H1 (cell line): ENCODE results near the gene TROAP. TPM values are rescaled to one million over a fixed set of nuclear protein-coding genes. Genes with fewer than 3 reads are reported as not detected.

Source experiments
- CTCF ChIA-PET: fragments of 300-600 bp; sonication (Branson Sonifier 250); formaldehyde crosslinking; loops from one replicate; lab custom pipeline; 2021; ENCODE audit not compliant: partially characterized antibody; lab: Charles Lee
- POLR2A ChIA-PET: fragments of 300-600 bp; sonication (Branson Sonifier 250); formaldehyde crosslinking; loops from one replicate; lab custom pipeline; 2021; ENCODE audit warnings: inconsistent platforms; ENCODE audit not compliant: partially characterized antibody; lab: Charles Lee
- DNase-seq, 2 experiments: peaks; one replicate each; pipeline versions ENCODE4 v3.0.0 to v3.0.0-alpha.2; 2010 to 2022; ENCODE audit warnings: low spot score in 2 of 2, low read depth in 1 of 2, mixed read lengths in 1 of 2
- FAIRE-seq: peaks from 2 replicates; lab custom pipeline; 2011; peaks lifted over from hg19 to GRCh38; lab: Jason Lieb, UNC
- H2AFZ ChIP-seq: 2 replicates; pipeline ENCODE4 v1.8.1; 2012; ENCODE audit warnings: low read length, inconsistent platforms
- H2AK5ac ChIP-seq: 2 replicates; pipeline ENCODE4 v1.6.1; 2013; ENCODE audit warnings: low read depth, low read length
- H2BK120ac ChIP-seq: replicated peaks from 2 replicates; pipeline ENCODE3; 2013; ENCODE audit warnings: low read depth, low read length, inconsistent platforms
- H2BK12ac ChIP-seq: 2 replicates; pipeline ENCODE4 v1.6.1; 2013; ENCODE audit warnings: low read depth, low read length
- H2BK15ac ChIP-seq: 2 replicates; pipeline ENCODE4 v1.6.1; 2013; ENCODE audit warnings: low read length
- H2BK20ac ChIP-seq: 2 replicates; pipeline ENCODE4 v1.6.1; 2013; ENCODE audit warnings: low read length
- H2BK5ac ChIP-seq: 2 replicates; pipeline ENCODE4 v1.6.1; 2013; ENCODE audit warnings: low read depth, low read length
- H3K14ac ChIP-seq: 2 replicates; pipeline ENCODE4 v1.6.1; 2013; ENCODE audit warnings: inconsistent platforms; ENCODE audit not compliant: insufficient read length
- H3K18ac ChIP-seq: 2 replicates; pipeline ENCODE4 v1.6.1; 2013; ENCODE audit warnings: low read length; ENCODE audit errors: extremely low read depth
- H3K23ac ChIP-seq: 2 replicates; pipeline ENCODE4 v1.6.1; 2013; ENCODE audit warnings: inconsistent platforms; ENCODE audit not compliant: insufficient read length
- H3K23me2 ChIP-seq: 2 replicates; pipeline ENCODE4 v1.6.1; 2013; ENCODE audit warnings: low read depth, low read length
- H3K27ac ChIP-seq: 2 replicates; pipeline ENCODE4 v1.6.1; 2011; ENCODE audit warnings: low read depth, low read length, inconsistent platforms
- H3K27me3 ChIP-seq, 4 experiments: replicated peaks in 1 of 4; 1 replicate in 1 of 4; 2 replicates in 3 of 4; pipeline versions ENCODE4 v1.6.1 to v1.8.1; 2011 to 2013; ENCODE audit warnings: low read length in 3 of 4, mild to moderate bottlenecking in 3 of 4, inconsistent platforms in 2 of 4, mixed read lengths in 2 of 4, moderate library complexity in 1 of 4; ENCODE audit not compliant: control insufficient read depth in 3 of 4, insufficient read depth in 3 of 4; ENCODE audit errors: extremely low read depth in 1 of 4
- H3K36me3 ChIP-seq, 4 experiments: 2 replicates each; pipeline versions ENCODE4 v1.6.1 to v1.8.1; 2011 to 2013; ENCODE audit warnings: mild to moderate bottlenecking in 4 of 4, low read length in 3 of 4, moderate library complexity in 2 of 4, control low read depth in 1 of 4, inconsistent platforms in 1 of 4; ENCODE audit not compliant: insufficient read depth in 4 of 4, control insufficient read depth in 2 of 4
- H3K4ac ChIP-seq: replicated peaks from 2 replicates; pipeline ENCODE3; 2013; ENCODE audit warnings: low read length, low read depth, mixed read lengths, inconsistent platforms; ENCODE audit not compliant: insufficient read length
- H3K4me1 ChIP-seq, 4 experiments: replicated peaks in 1 of 4; 1 replicate in 1 of 4; 2 replicates in 3 of 4; pipeline versions ENCODE4 v1.6.1 to v1.8.1; 2011 to 2013; ENCODE audit warnings: low read length in 3 of 4, inconsistent platforms in 2 of 4, mixed read lengths in 1 of 4; ENCODE audit not compliant: insufficient read depth in 4 of 4, control insufficient read depth in 3 of 4
- H3K4me2 ChIP-seq, 2 experiments: 2 replicates each; pipeline versions ENCODE4 v1.6.1 to v1.8.1; 2011 to 2013; ENCODE audit warnings: low read depth in 2 of 2, low read length in 2 of 2, control low read depth in 1 of 2, inconsistent platforms in 1 of 2, mild to moderate bottlenecking in 1 of 2; ENCODE audit not compliant: insufficient read depth in 1 of 2
- H3K4me3 ChIP-seq, 4 experiments: fragments of 200-600, 300-600 bp in 1 of 4; sonication (generic), shearing (Covaris generic), sonication (Bioruptor Twin) in 1 of 4; 2 replicates each; pipeline versions ENCODE4 v1.5.1 to v1.8.1; 2011 to 2016; ENCODE audit warnings: low read length in 4 of 4, low read depth in 3 of 4, control low read depth in 2 of 4, inconsistent platforms in 2 of 4, mild to moderate bottlenecking in 2 of 4, mixed read lengths in 1 of 4, moderate library complexity in 1 of 4; ENCODE audit not compliant: insufficient read depth in 2 of 4; ENCODE audit errors: extremely low read depth in 1 of 4
- H3K56ac ChIP-seq: replicated peaks from 2 replicates; pipeline ENCODE3; 2013; ENCODE audit warnings: low read depth, mild to moderate bottlenecking, mixed read lengths, low read length, inconsistent platforms; ENCODE audit not compliant: insufficient read length
- H3K79me1 ChIP-seq: 2 replicates; pipeline ENCODE4 v1.6.1; 2013; ENCODE audit warnings: low read depth, low read length, control low read depth
- H3K79me2 ChIP-seq, 2 experiments: 2 replicates each; pipeline versions ENCODE4 v1.6.1 to v1.8.1; 2012 to 2013; ENCODE audit warnings: low read length in 2 of 2, mild to moderate bottlenecking in 2 of 2, inconsistent platforms in 1 of 2; ENCODE audit not compliant: insufficient read depth in 2 of 2, control insufficient read depth in 1 of 2
- H3K9ac ChIP-seq, 4 experiments: replicated peaks in 1 of 4; 1 replicate in 1 of 4; 2 replicates in 3 of 4; pipeline versions ENCODE4 v1.6.1 to v1.8.1; 2011 to 2013; ENCODE audit warnings: low read depth in 3 of 4, low read length in 3 of 4, control low read depth in 2 of 4, mild to moderate bottlenecking in 2 of 4, moderate library complexity in 2 of 4, inconsistent platforms in 1 of 4; ENCODE audit errors: extremely low read depth in 1 of 4
- H3K9me3 ChIP-seq, 2 experiments: 2 replicates each; pipeline versions ENCODE4 v1.6.1 to v1.8.1; 2012 to 2013; ENCODE audit warnings: mild to moderate bottlenecking in 2 of 2, moderate library complexity in 2 of 2, control low read depth in 1 of 2, inconsistent platforms in 1 of 2, low read depth in 1 of 2, low read length in 1 of 2, mixed read lengths in 1 of 2; ENCODE audit not compliant: insufficient read depth in 2 of 2
- H4K20me1 ChIP-seq, 2 experiments: replicated peaks in 1 of 2; 2 replicates each; pipeline versions ENCODE3 to v1.8.1; 2011 to 2013; ENCODE audit warnings: inconsistent platforms in 2 of 2, low read length in 2 of 2, mild to moderate bottlenecking in 1 of 2; ENCODE audit not compliant: insufficient read depth in 2 of 2, control insufficient read depth in 1 of 2
- H4K5ac ChIP-seq: 2 replicates; pipeline ENCODE4 v1.6.1; 2013; ENCODE audit warnings: low read length, low read depth, mixed read lengths, inconsistent platforms; ENCODE audit not compliant: insufficient read length
- H4K8ac ChIP-seq: 2 replicates; pipeline ENCODE4 v1.8.0; 2013; ENCODE audit warnings: mild to moderate bottlenecking, moderate library complexity, low read length, inconsistent platforms; ENCODE audit not compliant: insufficient read depth; ENCODE audit errors: extremely low read depth
- H4K91ac ChIP-seq: replicated peaks from 2 replicates; pipeline ENCODE3; 2013; ENCODE audit warnings: low read length, mixed read lengths, inconsistent platforms; ENCODE audit not compliant: insufficient read length
- ATF3 ChIP-seq: IDR thresholded peaks from 2 replicates; pipeline ENCODE4 v1.6.1; 2011; ENCODE audit warnings: low read depth, mild to moderate bottlenecking, low read length; ENCODE audit not compliant: insufficient read depth
- CBX8 ChIP-seq: fragments of 300-800, 300-1000 bp; sonication (generic); IDR thresholded peaks from 2 replicates; pipeline ENCODE4 v1.7.1; 2016; ENCODE audit warnings: low read depth, low read length, borderline replicate concordance
- EGR1 ChIP-seq: IDR thresholded peaks from 2 replicates; pipeline ENCODE4 v1.6.1; 2011; ENCODE audit warnings: low read depth, low read length, borderline replicate concordance
- GABPA ChIP-seq: IDR thresholded peaks from 2 replicates; pipeline ENCODE4 v1.6.1; 2011; ENCODE audit warnings: mild to moderate bottlenecking, low read length, moderate library complexity, borderline replicate concordance; ENCODE audit not compliant: insufficient read depth
- MAFK ChIP-seq: IDR thresholded peaks from 2 replicates; pipeline ENCODE4 v1.6.1; 2012; ENCODE audit warnings: low read depth, mild to moderate bottlenecking, improper control_type of control experiment, low read length
- NANOG ChIP-seq: IDR thresholded peaks from 2 replicates; pipeline ENCODE4 v1.6.1; 2011; ENCODE audit warnings: low read length, low read depth, mild to moderate bottlenecking, inconsistent platforms; ENCODE audit not compliant: insufficient read depth, poor library complexity, severe bottlenecking
- POU5F1 ChIP-seq: IDR thresholded peaks from 2 replicates; pipeline ENCODE4 v1.6.1; 2011; ENCODE audit warnings: low read depth, mild to moderate bottlenecking, low read length, moderate library complexity
- SP4 ChIP-seq: IDR thresholded peaks from 2 replicates; pipeline ENCODE4 v1.6.1; 2012; ENCODE audit warnings: low read length, inconsistent platforms
- SUZ12 ChIP-seq: fragments of 200-600 bp; sonication (generic); IDR thresholded peaks from 2 replicates; pipeline ENCODE4 v1.6.1; 2012; ENCODE audit warnings: mild to moderate bottlenecking, inconsistent platforms, low read length, moderate library complexity, mixed read lengths
- TAF1 ChIP-seq: IDR thresholded peaks from 2 replicates; pipeline ENCODE4 v1.6.1; 2011; ENCODE audit warnings: mild to moderate bottlenecking, low read depth, low read length
- TBP ChIP-seq: IDR thresholded peaks from 2 replicates; pipeline ENCODE4 v1.6.1; 2011; ENCODE audit warnings: low read depth, low read length, improper control_type of control experiment
- WGBS, 2 experiments: shearing (Covaris generic) in 1 of 2; methylation state at CpG; one replicate each; pipeline versions ENCODE4 v1.1.6 to v1.1.7; 2013 to 2015; ENCODE audit warnings: low lambda C conversion rate in 2 of 2, mixed read lengths in 2 of 2, inconsistent platforms in 1 of 2, low coverage in 1 of 2, missing lambda C conversion rate in 1 of 2; ENCODE audit not compliant: insufficient replicate concordance in 2 of 2, insufficient coverage in 1 of 2, insufficient read length in 1 of 2; ENCODE audit errors: extremely low coverage in 1 of 2, missing lambda C conversion rate in 1 of 2; 5-methylcytosine and 5-hydroxymethylcytosine counted together
- polyA plus RNA-seq, 7 experiments: library from polyadenylated mRNA; depleted of rRNA in 3 of 7; stranded (reverse) in 5 of 7; unstranded in 2 of 7; fragments of >200 nt in 5 of 7; fragments of 200-250 nt in 2 of 7; gene quantifications; 1 replicate in 5 of 7; 2 replicates in 1 of 7; 4 replicates in 1 of 7; pipeline versions ENCODE4 v1.2.1 to v1.2.3, GENCODE V29; 2011 to 2013; ENCODE audit warnings: missing spikeins in 2 of 7, mixed read lengths in 2 of 7
- total RNA-seq: library from RNA; stranded (reverse); fragmentation: NEBNext Ultra II Directional; extraction: Animal tissue kit (Norgen Biotek cat#: 25700); gene quantifications from 2 replicates; pipeline ENCODE4 v1.2.1, GENCODE V29; 2021

TROAP gene
- total and polyA plus RNA-seq, 2 of the 8 experiments (the other 6 are each of a cell fraction or from before 2014, with no cell fraction given), result 36.7 to 52.0 TPM

- 0 out of 2 replicates have a peak overlapping the region, but pooled peaks have one; percentile 61 for H2BK15ac ChIP-seq
- no peak overlapping the region for H3K9ac ChIP-seq
- no peaks in the 10 kb centered on the region for H3K79me2 ChIP-seq
- WGBS, 2 experiments, result 21% methylated on average over 41 of the region's 72 CpGs; no CpG with 5 or more reads in 1 of the 2 experiments
- H3K27me3 ChIP-seq, result peaks cover 67 to 95% (median 87%) of the 10 kb centered on the region in 4 experiments
- H3K9me3 ChIP-seq, result peaks cover 0 to 6% of the 10 kb centered on the region in 2 experiments; a peak in 1 of 4 replicates
- H2BK120ac ChIP-seq, result no peak overlapping the region
- H3K4me2 ChIP-seq, result peak overlapping the region; percentile 12 to 70
- peak overlapping the region; percentile 78; the same call in 1 of the 2 replicates for H4K8ac ChIP-seq
- POLR2A ChIA-PET, result interaction anchor here (1.3 to 6.2 kb wide), 3 partner anchors 11 to 41 kb away, joined by 4 to 37 read pairs (median 32); partner anchors contain the start of genes DNAJC22, PRPH and TROAP
- no peak overlapping the region for H3K27ac ChIP-seq
- no peak overlapping the region for H3K4ac ChIP-seq
- no peak overlapping the region for H3K23ac ChIP-seq
- no peak overlapping the region; the same call in 1 of the 2 replicates for H3K18ac ChIP-seq
- peak in 1 of 2 experiments; percentile 54 for DNase-seq
- peak overlapping the region; percentile 10 to 63 (median 34); a peak in 3 of 8 replicates for H3K4me3 ChIP-seq
- no peak overlapping the region for H3K14ac ChIP-seq
- no peaks in the 10 kb centered on the region for H3K79me1 ChIP-seq
- peaks cover 0 to 37% (median 21%) of the 10 kb centered on the region in 4 experiments; a peak in 6 of 7 replicates for H3K4me1 ChIP-seq
- H3K23me2 ChIP-seq, result peaks cover 7% of the 10 kb centered on the region; the same call in 1 of the 2 replicates
- H2BK12ac ChIP-seq, result 0 out of 2 replicates have a peak overlapping the region, but pooled peaks have one; percentile 31
- no peak overlapping the region for H4K5ac ChIP-seq
- FAIRE-seq, result no peak
- no peak overlapping the region for H3K56ac ChIP-seq
- H4K91ac ChIP-seq, result no peak overlapping the region
- CTCF ChIA-PET, result interaction anchor here (0.9 to 12.7 kb wide), 10 partner anchors 8 to 376 kb away, joined by 3 to 276 read pairs (median 4); partner anchors contain the start of genes DNAJC22 and PRPH
- peaks cover 0 to 8% (median 0%) of the 10 kb centered on the region in 4 experiments; a peak in 1 of 8 replicates for H3K36me3 ChIP-seq
- no peak overlapping the region for H2BK5ac ChIP-seq
- no peak overlapping the region for H2AFZ ChIP-seq
- no peak overlapping the region for H2BK20ac ChIP-seq
- peaks cover 5 to 8% of the 10 kb centered on the region in 2 experiments for H4K20me1 ChIP-seq
- H2AK5ac ChIP-seq, result no peak overlapping the region; the same call in 1 of the 2 replicates
- TF ChIP-seq SUZ12 (peak; percentile 93), TAF1 (no peak), SP4 (no peak), MAFK (no peak), EGR1 (no peak), ATF3 (no peak), POU5F1 (no peak), GABPA (no peak; the same call in 1 of the 2 replicates), NANOG (no peak), CBX8 (no peak), TBP (no peak)
Measured at GRCh38 chr12:49335955-49336644, 13.0 kb downstream of the TROAP start.
